Sigmoid colon (tissue), 7 donors: ENCODE data around the gene PRPS2. TPM values are rescaled to one million over a fixed set of nuclear protein-coding genes. Genes with fewer than 3 reads are reported as not detected.

Experiments used
- DNase-seq: peaks from one replicate; pipeline ENCODE4 v3.0.0-alpha.2; 2019
- H3K27ac ChIP-seq, 4 donors: fragments of 200-600 bp; sonication (generic); one replicate each; pipeline ENCODE4 v1.5.1; 2016 to 2019; ENCODE audit warnings: mild to moderate bottlenecking in 1 of 4
- H3K27me3 ChIP-seq, 3 donors: fragments of 200-600 bp; sonication (generic); one replicate each; pipeline ENCODE4 v1.5.1; 2019; ENCODE audit warnings: mild to moderate bottlenecking in 1 of 3
- H3K36me3 ChIP-seq, 4 donors: fragments of 200-600 bp; sonication (generic); one replicate each; pipeline ENCODE4 v1.5.1; 2016 to 2019
- H3K4me1 ChIP-seq, 4 donors: fragments of 200-600 bp; sonication (generic); one replicate each; pipeline ENCODE4 v1.5.1; 2017 to 2019
- H3K4me3 ChIP-seq, 4 donors: fragments of 200-600 bp; sonication (generic); one replicate each; pipeline ENCODE4 v1.5.1; 2017 to 2019; ENCODE audit warnings: mild to moderate bottlenecking in 2 of 4, moderate library complexity in 1 of 4
- H3K9me3 ChIP-seq, 4 donors: fragments of 200-600 bp in 3 of 4; sonication (generic) in 3 of 4; one replicate each; pipeline versions ENCODE4 v1.5.1 to v1.6.1; 2013 to 2019
- CTCF ChIP-seq, 4 experiments: fragments of 450-650 bp in 3 of 4; fragments of 200-600 bp in 1 of 4; IDR thresholded peaks; one replicate each; pipeline ENCODE4 v1.5.1; 2016 to 2019; ENCODE audit warnings: antibody characterized with exemption in 4 of 4, mild to moderate bottlenecking in 3 of 4, moderate library complexity in 2 of 4
- EP300 ChIP-seq, 4 donors: sonication (generic); formaldehyde crosslinking; IDR thresholded peaks; one replicate each; pipeline ENCODE4 v1.6.1; 2017; ENCODE audit warnings: antibody characterized with exemption in 4 of 4
- POLR2A ChIP-seq, 2 donors: fragments of 450-650 bp; IDR thresholded peaks; one replicate each; pipeline ENCODE4 v1.6.1; 2016; ENCODE audit warnings: antibody characterized with exemption in 2 of 2, mild to moderate bottlenecking in 2 of 2, moderate library complexity in 2 of 2
- POLR2AphosphoS5 ChIP-seq, 4 donors: sonication (generic); formaldehyde crosslinking; IDR thresholded peaks; one replicate each; pipeline ENCODE4 v1.6.1; 2017; ENCODE audit warnings: antibody characterized with exemption in 4 of 4
- WGBS, 2 donors: extraction: QIAGEN DNeasy Blood & Tissue Kit; methylation state at CpG; one replicate each; pipeline ENCODE4 v1.1.7; 2013; 5-methylcytosine and 5-hydroxymethylcytosine counted together
- intact Hi-C: fragments of 100-400 bp; cut with DNase I; formaldehyde crosslinking; loops from one replicate; pipeline ENCODE4 v1.15.1; 2023
- polyA plus RNA-seq, 3 donors: library from polyadenylated mRNA; stranded (reverse); fragments of 200-250 nt; gene quantifications; one replicate each; pipeline ENCODE4 v1.2.3, GENCODE V29; 2013
- total RNA-seq, 4 donors: library from RNA; depleted of rRNA; stranded (reverse); fragments of >200 nt; gene quantifications; one replicate each; pipeline ENCODE4 v1.1.0, GENCODE V29; 2016
- donor health status: healthy with polysubstance abuse.
- donor health status: Bipolar disorder and iron deficiency.
- donor health status: healthy.

PRPS2 gene
- total and polyA plus RNA-seq, 7 donors = 21.6 to 99.9 (median 53.7) TPM

GRCh38 chrX:12825801-12826200, 34.6 kb downstream of the PRPS2 start:
- peaks cover 0 to 14% (median 0%) of the 10 kb centered on the region in 4 donors for H3K36me3 ChIP-seq
- no peak for TF ChIP-seq POLR2A (IDR thresholded peaks at IDR 0.05)
- no peak for TF ChIP-seq CTCF (IDR thresholded peaks at IDR 0.05)
- no peak for TF ChIP-seq EP300 (IDR thresholded peaks at IDR 0.05)
- TF ChIP-seq POLR2AphosphoS5 (IDR thresholded peaks at IDR 0.05) = no peak
- H3K27ac ChIP-seq = no peak overlapping the region
- no peaks in the 10 kb centered on the region for H3K4me1 ChIP-seq
- H3K9me3 ChIP-seq = no peaks in the 10 kb centered on the region
- H3K4me3 ChIP-seq = no peak overlapping the region
- WGBS, 2 donors = 95 to 97% methylated on average over 8 of the region's 8 CpGs
- intact Hi-C loops = no loop called here
- no peaks in the 10 kb centered on the region for H3K27me3 ChIP-seq
- DNase-seq = no peak

- H3K27me3 ChIP-seq = no peaks in the 10 kb centered on the region
- no peaks in the 10 kb centered on the region for H3K9me3 ChIP-seq
- H3K4me1 ChIP-seq = peaks cover 0 to 3% (median 0%) of the 10 kb centered on the region in 4 donors
- intact Hi-C loops = no loop called here
- H3K36me3 ChIP-seq = no peaks in the 10 kb centered on the region
- H3K4me3 ChIP-seq = no peak overlapping the region
- 42 to 46% methylated on average over 2 of the region's 2 CpGs for WGBS, 2 donors
- no peak overlapping the region for H3K27ac ChIP-seq
- no peak for DNase-seq
- TF ChIP-seq CTCF (IDR thresholded peaks at IDR 0.05) (no peak), EP300 (IDR thresholded peaks at IDR 0.05) (no peak), POLR2A (IDR thresholded peaks at IDR 0.05) (no peak), POLR2AphosphoS5 (IDR thresholded peaks at IDR 0.05) (no peak)
These were observed 52.0 kb downstream of the PRPS2 start for GRCh38 chrX:12843061-12843667.

- intact Hi-C loops = no loop called here
- 11 to 19% methylated on average over 6 of the region's 6 CpGs for WGBS, 2 donors
- DNase-seq = no peak
- Histone ChIP-seq H3K9me3 (no peaks in the 10 kb centered on the region), H3K4me1 (peaks cover 0 to 3% (median 0%) of the 10 kb centered on the region in 4 donors), H3K27me3 (no peaks in the 10 kb centered on the region), H3K27ac (peak overlapping the region in 1 of 4 donors; percentile 2), H3K4me3 (no peak overlapping the region), H3K36me3 (no peaks in the 10 kb centered on the region)
- TF ChIP-seq EP300 (IDR thresholded peaks at IDR 0.05) (no peak), POLR2A (IDR thresholded peaks at IDR 0.05) (no peak), CTCF (IDR thresholded peaks at IDR 0.05) (no peak), POLR2AphosphoS5 (IDR thresholded peaks at IDR 0.05) (no peak)
These were observed 52.6 kb downstream of the PRPS2 start for GRCh38 chrX:12843668-12844279.

- Histone ChIP-seq H3K4me3 (no peak overlapping the region), H3K36me3 (no peaks in the 10 kb centered on the region), H3K27me3 (no peaks in the 10 kb centered on the region), H3K4me1 (peaks cover 0 to 3% (median 0%) of the 10 kb centered on the region in 4 donors), H3K9me3 (no peaks in the 10 kb centered on the region), H3K27ac (peak overlapping the region in 1 of 4 donors; percentile 2)
- intact Hi-C loops = no loop called here
- TF ChIP-seq POLR2A (IDR thresholded peaks at IDR 0.05) = no peak
- whole genome bisulfite sequencing, 2 donors = 32 to 39% methylated on average over 3 of the region's 3 CpGs
- no peak for DNase-seq
These were observed 53.1 kb downstream of the PRPS2 start for GRCh38 chrX:12844319-12844718.

GRCh38 chrX:12865359-12865758, 74.1 kb downstream of the PRPS2 start:
- TF ChIP-seq POLR2A (IDR thresholded peaks at IDR 0.05) (no peak), CTCF (IDR thresholded peaks at IDR 0.05) (no peak)
- Histone ChIP-seq H3K27ac (no peak overlapping the region), H3K4me1 (no peaks in the 10 kb centered on the region), H3K36me3 (no peaks in the 10 kb centered on the region), H3K4me3 (no peak overlapping the region), H3K9me3 (no peaks in the 10 kb centered on the region), H3K27me3 (no peaks in the 10 kb centered on the region)
- 62 to 66% methylated on average over 7 of the region's 7 CpGs for WGBS, 2 donors
- no peak for DNase-seq
- intact Hi-C loops = no loop called here
